Gastrocnemius medialis (tissue), 4 donors: ENCODE data around the gene IRAK1. TPM values are rescaled to one million over a fixed set of nuclear protein-coding genes. Genes with fewer than 3 reads are reported as not detected.

ENCODE experiments used
- ATAC-seq, 2 donors: fragments of 150-250 bp; one replicate each; pipeline ENCODE4 v1.9.1; 2016
- DNase-seq, 2 donors: peaks; one replicate each; pipeline ENCODE4 v3.0.0-alpha.2; 2019
- H3K27ac ChIP-seq, 4 donors: fragments of 200-600 bp; sonication (generic); 1 replicate in 1 of 4; 2 replicates in 3 of 4; pipeline ENCODE4 v1.5.1; 2016 to 2018; ENCODE audit warnings: mild to moderate bottlenecking in 2 of 4, moderate library complexity in 1 of 4
- H3K27me3 ChIP-seq, 3 donors: fragments of 200-600 bp; sonication (generic) in 2 of 3; 1 replicate in 1 of 3; 2 replicates in 2 of 3; pipeline versions ENCODE4 v1.5.1 to v1.6.0; 2016 to 2019; ENCODE audit warnings: mild to moderate bottlenecking in 1 of 3, moderate library complexity in 1 of 3
- H3K36me3 ChIP-seq, 2 donors: fragments of 200-600 bp; sonication (generic) in 1 of 2; one replicate each; pipeline ENCODE4 v1.5.1; 2017 to 2018
- H3K4me1 ChIP-seq, 2 donors: fragments of 200-600 bp; sonication (generic) in 1 of 2; one replicate each; pipeline ENCODE4 v1.5.1; 2016 to 2017; ENCODE audit warnings: mild to moderate bottlenecking in 2 of 2
- H3K4me3 ChIP-seq, 4 donors: fragments of 200-600 bp; sonication (generic) in 3 of 4; 1 replicate in 1 of 4; 2 replicates in 3 of 4; pipeline ENCODE4 v1.5.1; 2016 to 2019; ENCODE audit warnings: mild to moderate bottlenecking in 2 of 4
- H3K9me3 ChIP-seq, 3 donors: fragments of 200-600 bp; sonication (generic) in 2 of 3; 1 replicate in 1 of 3; 2 replicates in 2 of 3; pipeline ENCODE4 v1.5.1; 2016 to 2019
- POLR2A ChIP-seq, 2 donors: fragments of 450-650 bp; IDR thresholded peaks; one replicate each; pipeline ENCODE4 v1.6.1; 2017; ENCODE audit warnings: antibody characterized with exemption in 2 of 2, mild to moderate bottlenecking in 2 of 2, moderate library complexity in 2 of 2
- in situ Hi-C, 4 donors: fragments of 200-750 bp; cut with MboI; loops; one replicate each; pipeline versions ENCODE4 v1.15.0 to v1.8.0; 2017; ENCODE audit warnings: low sequenced_read_pairs in 4 of 4
- intact Hi-C: fragments of 100-400 bp; cut with DNase I; formaldehyde crosslinking; loops from one replicate; pipeline ENCODE4 v1.15.1; 2023; ENCODE audit warnings: low total_unique reads
- total RNA-seq, 4 donors: library from RNA; depleted of rRNA; stranded (reverse); fragments of >200 nt; gene quantifications; one replicate each; pipeline versions ENCODE4 v1.1.0 to v1.2.3, GENCODE V29; 2016
- TF ChIP-seq, protein P1 (sequence below), 5 experiments: fragments of 450-650 bp in 3 of 5; fragments of 200-600 bp in 2 of 5; sonication (generic) in 2 of 5; IDR thresholded peaks in 4 of 5; conservative IDR thresholded peaks in 1 of 5; 1 replicate in 4 of 5; 2 replicates in 1 of 5; pipeline ENCODE4 v1.5.1; 2016 to 2019; ENCODE audit warnings: antibody characterized with exemption in 5 of 5, mild to moderate bottlenecking in 3 of 5, moderate library complexity in 3 of 5

Gene IRAK1
- total RNA-seq, 4 donors from 2014 or later, result 73.9 to 157 (median 115) TPM

DNA sequence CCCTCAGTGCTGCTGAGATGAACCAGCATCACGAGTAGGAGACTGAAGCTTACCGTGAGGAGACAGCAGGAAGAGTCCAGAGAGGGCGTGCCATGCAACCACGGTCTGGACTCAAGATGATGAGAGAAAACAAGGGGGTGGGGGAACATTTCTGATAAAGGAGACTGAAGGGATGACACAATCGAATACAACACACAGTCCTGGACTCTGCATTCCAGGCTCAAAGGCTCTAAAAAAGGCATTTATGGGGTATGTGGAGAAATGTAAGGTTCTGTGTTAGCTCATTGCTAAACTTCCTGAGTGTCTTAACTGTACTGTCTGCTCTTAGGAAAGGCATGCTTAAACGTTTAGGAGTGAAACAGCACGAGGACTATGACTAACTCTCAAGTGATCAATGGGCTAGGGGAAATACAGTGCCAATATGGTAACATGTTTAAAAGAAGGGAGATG is 20.6 kb upstream of the IRAK1 start:
- DNase-seq (no peak), ATAC-seq (peak; percentile 77 to 86)
- H3K27ac ChIP-seq, result peak overlapping the region; percentile 50 to 89 (median 78)
- in situ Hi-C loops, result no loop called here
- H3K4me3 ChIP-seq, result no peak overlapping the region
- TF ChIP-seq, protein P1, sequence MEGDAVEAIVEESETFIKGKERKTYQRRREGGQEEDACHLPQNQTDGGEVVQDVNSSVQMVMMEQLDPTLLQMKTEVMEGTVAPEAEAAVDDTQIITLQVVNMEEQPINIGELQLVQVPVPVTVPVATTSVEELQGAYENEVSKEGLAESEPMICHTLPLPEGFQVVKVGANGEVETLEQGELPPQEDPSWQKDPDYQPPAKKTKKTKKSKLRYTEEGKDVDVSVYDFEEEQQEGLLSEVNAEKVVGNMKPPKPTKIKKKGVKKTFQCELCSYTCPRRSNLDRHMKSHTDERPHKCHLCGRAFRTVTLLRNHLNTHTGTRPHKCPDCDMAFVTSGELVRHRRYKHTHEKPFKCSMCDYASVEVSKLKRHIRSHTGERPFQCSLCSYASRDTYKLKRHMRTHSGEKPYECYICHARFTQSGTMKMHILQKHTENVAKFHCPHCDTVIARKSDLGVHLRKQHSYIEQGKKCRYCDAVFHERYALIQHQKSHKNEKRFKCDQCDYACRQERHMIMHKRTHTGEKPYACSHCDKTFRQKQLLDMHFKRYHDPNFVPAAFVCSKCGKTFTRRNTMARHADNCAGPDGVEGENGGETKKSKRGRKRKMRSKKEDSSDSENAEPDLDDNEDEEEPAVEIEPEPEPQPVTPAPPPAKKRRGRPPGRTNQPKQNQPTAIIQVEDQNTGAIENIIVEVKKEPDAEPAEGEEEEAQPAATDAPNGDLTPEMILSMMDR (IDR thresholded peaks at IDR 0.05 in 4 of 5, conservative IDR thresholded peaks at IDR 0.05 in 1 of 5), result no peak
- H3K36me3 ChIP-seq, result no peaks in the 10 kb centered on the region
- H3K27me3 ChIP-seq, result no peaks in the 10 kb centered on the region
- no peaks in the 10 kb centered on the region for H3K9me3 ChIP-seq
- intact Hi-C loops, result loop anchor here (10.0 kb wide), 1 partner anchor 336 kb away; no protein-coding TSS in a partner anchor
- H3K4me1 ChIP-seq, result peaks cover 38 to 59% of the 10 kb centered on the region in 2 donors

DNA sequence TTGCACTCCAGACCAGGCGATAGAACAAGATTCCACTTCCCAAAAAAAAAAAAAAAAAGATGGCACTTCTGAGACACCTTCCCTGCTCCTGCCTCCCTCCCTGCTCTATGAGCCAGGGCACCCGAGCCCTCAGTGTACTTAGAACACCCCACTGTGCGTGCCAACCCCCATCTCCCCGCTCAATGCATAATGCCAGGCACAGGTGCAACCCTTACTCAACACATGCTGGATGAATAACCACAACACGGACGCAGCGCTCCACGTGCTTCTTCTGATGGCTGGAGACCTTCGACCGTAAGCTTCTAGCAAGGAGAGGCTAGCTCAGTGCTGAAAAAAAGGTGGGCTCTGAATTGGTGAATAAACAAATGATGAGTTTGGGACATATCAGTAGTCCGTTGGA is 19.9 kb upstream of the IRAK1 start:
- in situ Hi-C loops, result no loop called here
- H3K27me3 ChIP-seq, result no peaks in the 10 kb centered on the region
- H3K9me3 ChIP-seq, result no peaks in the 10 kb centered on the region
- peaks cover 35 to 52% of the 10 kb centered on the region in 2 donors for H3K4me1 ChIP-seq
- TF ChIP-seq, protein P1 (IDR thresholded peaks at IDR 0.05 in 4 of 5, conservative IDR thresholded peaks at IDR 0.05 in 1 of 5), result no peak
- TF ChIP-seq POLR2A (IDR thresholded peaks at IDR 0.05), result no peak
- intact Hi-C loops, result no loop called here
- H3K4me3 ChIP-seq, result no peak overlapping the region
- peak overlapping the region; percentile 50 to 89 (median 78) for H3K27ac ChIP-seq
- ATAC-seq (peak; percentile 22 to 38), DNase-seq (peak in 1 of 2 donors; percentile 41)
- no peaks in the 10 kb centered on the region for H3K36me3 ChIP-seq

DNA sequence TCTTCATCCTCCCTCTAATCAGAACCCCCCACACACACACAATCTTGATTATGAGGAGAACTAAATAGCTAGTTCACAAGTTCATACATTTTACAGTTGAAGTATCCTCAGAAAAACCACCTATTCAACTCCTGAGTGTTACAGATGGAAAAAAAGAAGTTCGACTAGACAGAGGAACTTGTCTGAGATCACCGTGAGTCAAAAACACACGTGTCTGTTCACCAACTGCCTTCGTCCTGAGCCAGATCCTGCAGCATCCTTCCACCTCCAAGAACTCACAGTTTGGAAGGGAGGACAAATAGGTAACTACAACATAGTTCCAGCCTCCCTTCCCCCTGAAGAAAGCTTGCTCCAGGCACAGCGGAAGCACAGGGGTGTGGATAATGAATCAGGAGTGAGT is 19.0 kb upstream of the IRAK1 start:
- Histone ChIP-seq H3K27me3 (no peaks in the 10 kb centered on the region), H3K36me3 (no peaks in the 10 kb centered on the region), H3K4me1 (peaks cover 30 to 44% of the 10 kb centered on the region in 2 donors), H3K4me3 (no peak overlapping the region), H3K27ac (peak overlapping the region; percentile 50 to 89 (median 78)), H3K9me3 (no peaks in the 10 kb centered on the region)
- TF ChIP-seq, protein P1 (IDR thresholded peaks at IDR 0.05 in 4 of 5, conservative IDR thresholded peaks at IDR 0.05 in 1 of 5), result no peak
- TF ChIP-seq POLR2A (IDR thresholded peaks at IDR 0.05), result no peak
- no peak for ATAC-seq
- intact Hi-C loops (no loop called here), in situ Hi-C loops (no loop called here)
- no peak for DNase-seq

DNA sequence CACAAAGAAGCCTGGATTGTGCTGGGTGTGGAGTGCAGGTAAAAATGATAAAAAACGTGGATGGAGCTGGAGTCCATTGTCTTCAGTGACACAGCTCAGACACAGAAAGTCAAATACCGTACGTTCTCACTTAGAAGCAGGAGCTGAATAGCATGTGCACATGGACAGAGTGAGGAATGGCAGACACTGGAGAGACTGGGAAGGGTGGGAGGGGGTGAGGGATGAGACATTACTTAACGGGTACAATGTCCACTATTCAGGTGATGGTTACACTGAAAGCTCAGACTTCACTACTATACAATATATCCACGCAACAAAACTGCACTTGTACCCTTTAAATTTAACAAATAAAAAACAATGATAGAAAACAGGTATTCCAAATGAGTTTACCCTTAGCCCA is 18.1 kb upstream of the IRAK1 start:
- in situ Hi-C loops, result no loop called here
- H3K4me1 ChIP-seq, result peaks cover 25 to 35% of the 10 kb centered on the region in 2 donors

More for the DNA sequence above, 18.1 kb upstream of the IRAK1 start:
- intact Hi-C loops, result no loop called here
- ATAC-seq, result no peak
- DNase-seq, result no peak
- no peaks in the 10 kb centered on the region for H3K36me3 ChIP-seq
- H3K9me3 ChIP-seq, result no peaks in the 10 kb centered on the region
- H3K27me3 ChIP-seq, result no peaks in the 10 kb centered on the region
- H3K27ac ChIP-seq, result peak overlapping the region in 1 of 4 donors; percentile 26
- TF ChIP-seq POLR2A (IDR thresholded peaks at IDR 0.05), result no peak
- TF ChIP-seq, protein P1 (IDR thresholded peaks at IDR 0.05 in 4 of 5, conservative IDR thresholded peaks at IDR 0.05 in 1 of 5), result no peak
- no peak overlapping the region for H3K4me3 ChIP-seq
